GM19372 (cell line): ENCODE data around the gene DNAJC18.
"Not testable (repeated sequence)": the region's sequence is repeated elsewhere in the genome, so short reads cannot be mapped to it uniquely, and the experiment has no call there.

Experiments
- ATAC-seq: cut with Tn5 transposase; IDR thresholded peaks from one replicate; pipeline ENCODE4 v1.9.1; 2021; ENCODE audit warnings: mild to moderate bottlenecking, low read depth, moderate library complexity; ENCODE audit not compliant: unreplicated experiment

The DNAJC18 gene

GRCh38 chr5:139461698-139462097 is 22.4 kb upstream of the DNAJC18 start:
- no peak for ATAC-seq

- no peak for ATAC-seq
These were observed 21.9 kb upstream of the DNAJC18 start for GRCh38 chr5:139461176-139461575.

- no peak for ATAC-seq
These were observed 21.1 kb upstream of the DNAJC18 start for GRCh38 chr5:139460455-139460854.

GRCh38 chr5:139459451-139459934 is 20.2 kb upstream of the DNAJC18 start:
- peak; percentile 47 for ATAC-seq

- peak; percentile 49 for ATAC-seq
These were observed 19.5 kb upstream of the DNAJC18 start for GRCh38 chr5:139458580-139459407.

GRCh38 chr5:139457653-139458306 is 18.5 kb upstream of the DNAJC18 start:
- ATAC-seq, result no peak

- no peak for ATAC-seq
These were observed 17.9 kb upstream of the DNAJC18 start for GRCh38 chr5:139457241-139457640.

- ATAC-seq, result no peak
These were observed 17.5 kb upstream of the DNAJC18 start for GRCh38 chr5:139456776-139457175.

- ATAC-seq, result no peak
These were observed 15.4 kb upstream of the DNAJC18 start for GRCh38 chr5:139454568-139455290.

- no peak for ATAC-seq
These were observed 14.6 kb upstream of the DNAJC18 start for GRCh38 chr5:139453683-139454567.

GRCh38 chr5:139451878-139452660 is 12.7 kb upstream of the DNAJC18 start:
- no peak for ATAC-seq

- no peak for ATAC-seq
These were observed 11.9 kb upstream of the DNAJC18 start for GRCh38 chr5:139451176-139451575.

- ATAC-seq, result peak; percentile 42
These were observed 7.8 kb upstream of the DNAJC18 start for GRCh38 chr5:139446956-139447779.

GRCh38 chr5:139445325-139446170 is 6.2 kb upstream of the DNAJC18 start:
- no peak for ATAC-seq

GRCh38 chr5:139443831-139444453 is 4.6 kb upstream of the DNAJC18 start:
- no peak for ATAC-seq

GRCh38 chr5:139440416-139440815 is 1.1 kb upstream of the DNAJC18 start:
- ATAC-seq, result not testable (repeated sequence)

- no peak for ATAC-seq
These were observed 665 bp downstream of the DNAJC18 start for GRCh38 chr5:139438707-139439012.
